HPDE6-E6E7 (cell line): ENCODE data around the gene C17orf67.

Experiments used
- DNase-seq: peaks from one replicate; pipeline ENCODE4 v3.0.0; 2011; ENCODE audit warnings: missing footprints; ENCODE audit errors: extremely low spot score

C17orf67 gene

GRCh38 chr17:56808503-56808902 is 25.2 kb downstream of the C17orf67 start:
- peak; percentile 93 for DNase-seq

- no peak for DNase-seq
Observed at GRCh38 chr17:56807723-56808122, 26.0 kb downstream of the C17orf67 start.

- DNase-seq = no peak
Observed at GRCh38 chr17:56806949-56807348, 26.8 kb downstream of the C17orf67 start.

GRCh38 chr17:56804454-56804853 is 29.3 kb downstream of the C17orf67 start:
- DNase-seq = no peak

DNA sequence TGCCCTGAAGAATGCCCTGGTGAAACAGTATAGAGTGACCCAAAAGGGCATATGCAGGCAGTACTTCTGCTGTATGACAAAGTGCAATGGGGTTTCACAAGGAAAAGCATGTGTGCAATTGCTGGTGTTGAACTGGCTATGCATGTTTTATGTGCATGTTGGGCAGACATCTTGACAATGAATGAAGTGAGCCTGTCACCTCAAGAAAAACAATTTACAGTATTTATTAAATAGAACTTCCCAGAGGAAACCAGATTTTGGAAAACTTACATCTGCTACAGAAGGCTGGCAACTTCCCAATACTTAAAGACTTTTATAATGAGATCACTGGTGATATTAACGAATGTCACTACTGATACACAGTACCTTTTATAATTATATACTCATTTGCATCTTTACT is 30.6 kb downstream of the C17orf67 start:
- no peak for DNase-seq

GRCh38 chr17:56801459-56802178 is 32.1 kb downstream of the C17orf67 start:
- no peak for DNase-seq

DNA sequence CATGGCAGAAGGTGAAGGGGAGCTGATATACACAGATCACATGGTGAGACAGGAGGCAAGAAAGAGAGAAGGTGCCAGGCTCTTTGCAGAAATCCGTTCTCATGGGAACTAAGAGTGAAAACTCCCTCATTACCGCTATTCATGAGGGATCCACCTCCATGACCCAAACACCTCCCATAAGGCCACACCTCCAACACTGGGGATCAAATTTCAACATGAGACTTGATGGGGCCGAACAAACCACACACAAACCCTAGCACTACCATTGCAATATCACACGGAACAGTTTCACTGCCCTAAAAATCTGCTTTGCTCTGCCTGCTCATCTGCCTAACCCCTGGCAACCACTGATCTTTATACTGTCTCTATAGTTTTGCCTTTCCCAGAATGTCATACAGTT is 34.8 kb downstream of the C17orf67 start:
- DNase-seq = no peak

GRCh38 chr17:56796536-56796935 is 37.2 kb downstream of the C17orf67 start:
- DNase-seq = no peak

- no peak for DNase-seq
Observed at GRCh38 chr17:56795221-56795865, 38.4 kb downstream of the C17orf67 start.

DNA sequence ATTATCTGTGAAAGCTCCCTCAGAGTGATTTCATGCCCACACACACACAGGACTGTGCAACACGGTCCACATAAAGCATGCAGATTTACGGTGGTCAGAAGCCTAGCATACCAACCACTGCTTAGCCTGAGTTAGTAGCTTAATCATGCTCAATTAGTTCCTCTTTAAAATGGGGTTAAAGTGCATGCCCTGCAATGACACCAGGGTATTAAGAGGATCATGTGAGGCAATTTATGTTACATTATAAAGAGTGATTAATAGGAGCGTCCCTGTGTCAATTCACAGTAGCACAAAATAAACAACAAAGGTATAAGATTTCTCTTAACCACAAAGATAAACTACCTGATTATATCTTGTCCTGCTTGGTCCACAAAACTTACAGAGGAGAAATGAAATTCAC is 39.8 kb downstream of the C17orf67 start:
- DNase-seq = no peak

- DNase-seq = no peak
Observed at GRCh38 chr17:56793531-56793930, 40.2 kb downstream of the C17orf67 start.

DNA sequence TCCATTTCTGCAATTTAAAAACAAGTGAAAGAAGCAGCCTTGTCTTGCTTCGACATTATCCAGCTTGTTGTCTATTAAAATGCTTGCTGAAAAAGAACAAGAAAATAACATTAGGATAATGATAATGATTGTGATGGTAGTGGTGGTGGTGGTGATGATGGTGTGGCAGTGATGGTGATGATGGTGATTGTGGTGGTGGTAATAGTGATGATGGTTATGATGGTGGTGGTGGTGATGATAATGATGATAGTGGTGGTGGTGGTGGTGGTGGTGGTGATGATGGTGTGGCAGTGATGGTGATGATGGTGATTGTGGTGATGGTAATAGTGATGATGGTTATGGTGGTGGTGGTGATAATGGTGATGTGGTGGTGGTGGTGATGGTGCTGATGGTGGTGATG is 41.5 kb downstream of the C17orf67 start:
- no peak for DNase-seq

- DNase-seq = peak; percentile 89
Observed at GRCh38 chr17:56786989-56787482, 46.7 kb downstream of the C17orf67 start.

DNA sequence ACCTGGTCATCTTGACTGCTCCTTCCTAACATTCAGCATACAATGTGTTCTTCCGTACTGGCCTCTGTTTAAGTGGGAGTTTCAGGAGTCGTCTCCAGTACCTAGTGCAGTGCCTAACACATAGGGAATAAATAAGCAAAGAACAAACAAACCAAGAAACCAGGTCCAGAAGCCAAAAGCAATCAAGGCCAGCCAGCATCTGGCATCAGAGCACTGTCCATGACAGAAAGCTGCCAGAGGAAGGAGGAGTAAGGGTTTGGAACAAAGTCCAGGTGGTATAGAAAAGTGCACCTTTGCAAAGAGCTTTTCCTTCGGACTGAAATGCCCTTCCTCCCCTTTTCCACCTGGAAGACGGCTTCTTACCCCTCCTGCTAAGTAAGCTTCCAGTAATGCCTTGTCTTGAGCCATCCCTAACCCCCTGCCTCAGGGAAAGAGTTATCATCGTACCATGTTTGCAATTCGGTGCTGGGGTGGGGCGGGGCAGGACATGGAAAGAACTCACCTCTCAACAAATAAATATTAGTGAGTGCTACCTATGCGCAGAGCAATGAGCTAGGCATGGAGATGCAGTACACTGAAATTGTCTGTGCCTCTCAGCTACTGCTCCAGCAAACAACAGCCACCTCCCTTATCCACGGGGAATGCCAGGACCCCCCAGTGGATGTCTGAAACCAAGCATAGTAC is 47.6 kb downstream of the C17orf67 start:
- no peak for DNase-seq

DNA sequence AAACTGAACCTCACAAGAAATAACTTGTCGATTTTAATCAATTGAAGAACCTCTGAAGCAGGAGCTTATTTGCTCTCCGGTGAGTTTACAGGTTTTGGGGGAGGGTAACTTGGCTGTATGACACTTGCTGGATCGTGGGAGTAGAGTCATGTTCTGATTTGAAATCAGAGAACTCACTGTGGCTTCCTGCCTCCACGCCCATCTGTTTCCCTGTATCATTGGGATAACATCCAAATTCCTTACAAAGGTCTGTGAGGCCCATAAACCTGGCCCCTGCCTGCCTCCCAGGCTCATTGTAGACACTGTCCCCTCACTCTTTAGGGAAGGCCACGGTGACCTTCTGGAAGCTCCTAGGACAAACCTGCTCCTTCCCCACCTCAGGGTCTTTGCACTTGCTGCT is 48.3 kb downstream of the C17orf67 start:
- no peak for DNase-seq

DNA sequence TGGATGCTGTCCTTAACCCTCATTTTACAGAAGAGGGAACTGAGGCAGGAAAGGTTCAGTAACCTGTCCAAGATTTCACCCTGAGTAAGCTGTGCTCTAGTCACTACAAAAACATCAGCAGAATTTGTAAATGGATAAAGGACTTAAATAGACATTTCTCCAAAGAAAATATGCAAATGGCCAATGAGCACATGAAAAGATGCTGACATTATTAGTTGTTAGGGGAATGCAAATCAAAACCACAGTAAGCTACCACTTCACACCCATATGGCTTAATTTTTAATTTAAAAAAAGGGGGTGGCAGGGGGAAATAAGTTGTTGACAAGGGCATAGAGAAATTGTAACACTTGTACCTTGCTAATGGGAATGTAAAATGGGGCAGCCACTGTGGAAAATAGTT is 51.4 kb downstream of the C17orf67 start:
- no peak for DNase-seq

GRCh38 chr17:56781906-56782305 is 51.8 kb downstream of the C17orf67 start:
- no peak for DNase-seq

DNA sequence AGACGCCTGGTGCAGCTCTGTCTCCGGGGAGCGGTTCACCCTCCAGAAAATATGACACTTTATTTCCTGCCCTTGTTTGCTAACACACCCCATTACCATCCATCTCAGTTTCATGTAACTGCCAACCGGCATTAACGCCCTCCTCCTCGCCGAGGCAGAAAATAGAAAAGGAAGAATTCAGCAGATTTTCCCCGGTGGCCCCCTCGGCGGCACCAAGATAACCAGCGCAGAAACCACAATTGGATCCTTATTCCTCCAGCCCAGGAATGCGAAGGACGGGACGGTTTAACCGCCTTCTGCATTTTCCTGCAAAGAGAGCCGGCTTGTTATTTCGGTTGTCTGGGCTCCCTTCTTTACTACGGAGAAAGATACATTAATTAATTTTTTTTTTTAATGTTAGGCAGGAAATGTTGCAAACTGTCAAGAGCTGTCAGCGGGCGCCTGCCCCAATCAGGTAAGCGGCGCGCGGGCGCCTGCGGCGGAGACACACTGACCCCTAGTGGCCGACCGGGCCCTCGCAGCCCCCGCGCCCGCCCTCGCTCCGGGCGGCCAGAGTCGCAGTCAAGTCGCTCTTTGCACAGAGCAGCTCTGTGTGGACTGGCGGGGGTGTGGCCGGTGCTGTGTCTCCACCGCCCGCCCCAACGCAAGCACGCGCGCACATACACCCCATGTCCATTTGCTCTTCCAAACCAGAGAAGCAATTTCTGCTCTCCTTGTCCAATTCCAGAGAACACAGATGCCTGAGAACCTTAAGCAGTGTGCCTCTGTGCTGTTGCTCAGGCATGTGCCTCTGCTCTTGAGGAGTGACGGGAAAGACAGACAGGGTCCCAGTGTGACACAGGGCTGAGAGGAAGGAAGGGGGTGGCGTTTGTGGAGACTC is 53.6 kb downstream of the C17orf67 start:
- peak; percentile 69 for DNase-seq

GRCh38 chr17:56779322-56779721 is 54.4 kb downstream of the C17orf67 start:
- no peak for DNase-seq

DNA sequence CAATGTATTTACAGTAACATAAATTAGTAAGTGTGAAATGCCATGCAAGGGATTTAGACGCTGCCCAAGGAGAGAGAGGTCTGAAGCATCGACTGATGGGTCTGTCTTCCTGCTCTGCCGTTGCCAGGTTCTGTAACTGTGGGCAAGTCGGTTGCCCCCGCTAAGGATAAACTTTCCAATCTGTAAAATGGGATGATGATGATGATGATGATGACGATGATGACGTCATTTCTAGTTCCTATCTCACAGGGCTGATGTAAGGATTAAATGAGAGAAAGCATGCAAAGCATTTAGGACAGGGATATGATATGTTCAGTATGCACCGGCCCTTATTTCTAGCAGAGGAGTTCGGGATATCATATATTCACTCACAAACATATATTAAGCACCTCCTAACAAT is 54.8 kb downstream of the C17orf67 start:
- DNase-seq = no peak

- DNase-seq = no peak
Observed at GRCh38 chr17:56777859-56778258, 55.9 kb downstream of the C17orf67 start.

DNA sequence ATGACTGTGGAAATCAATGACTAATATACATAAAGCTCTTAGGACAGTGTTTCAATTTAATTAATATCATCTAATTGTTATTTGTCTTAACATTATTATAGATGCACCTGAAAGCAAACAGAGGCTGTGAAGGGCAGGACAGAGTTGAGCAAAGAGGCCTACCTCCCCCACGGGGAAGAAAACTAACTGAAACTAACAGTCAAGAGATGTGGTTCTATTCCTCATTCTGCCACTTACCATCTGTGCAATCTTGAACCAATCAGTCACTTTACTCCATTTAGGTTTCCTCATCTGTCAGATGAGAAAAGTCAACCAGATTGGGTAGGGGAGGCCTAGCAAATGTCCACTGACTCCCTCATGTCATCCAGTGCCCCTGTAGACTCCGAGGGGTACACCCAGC is 59.1 kb downstream of the C17orf67 start:
- no peak for DNase-seq
